Stimulated activated CD8-positive, alpha-beta memory T cell treated with anti-CD3 and anti-CD28 coated beads, Interleukin-15, amount 100 ng/mL, for 1 hour (primary cell): ENCODE data around the gene ZNF793.

ENCODE experiments used
- DNase-seq: peaks from one replicate; pipeline ENCODE4 v3.0.0-alpha.2; 2020; ENCODE audit warnings: low read depth

Gene ZNF793

DNA sequence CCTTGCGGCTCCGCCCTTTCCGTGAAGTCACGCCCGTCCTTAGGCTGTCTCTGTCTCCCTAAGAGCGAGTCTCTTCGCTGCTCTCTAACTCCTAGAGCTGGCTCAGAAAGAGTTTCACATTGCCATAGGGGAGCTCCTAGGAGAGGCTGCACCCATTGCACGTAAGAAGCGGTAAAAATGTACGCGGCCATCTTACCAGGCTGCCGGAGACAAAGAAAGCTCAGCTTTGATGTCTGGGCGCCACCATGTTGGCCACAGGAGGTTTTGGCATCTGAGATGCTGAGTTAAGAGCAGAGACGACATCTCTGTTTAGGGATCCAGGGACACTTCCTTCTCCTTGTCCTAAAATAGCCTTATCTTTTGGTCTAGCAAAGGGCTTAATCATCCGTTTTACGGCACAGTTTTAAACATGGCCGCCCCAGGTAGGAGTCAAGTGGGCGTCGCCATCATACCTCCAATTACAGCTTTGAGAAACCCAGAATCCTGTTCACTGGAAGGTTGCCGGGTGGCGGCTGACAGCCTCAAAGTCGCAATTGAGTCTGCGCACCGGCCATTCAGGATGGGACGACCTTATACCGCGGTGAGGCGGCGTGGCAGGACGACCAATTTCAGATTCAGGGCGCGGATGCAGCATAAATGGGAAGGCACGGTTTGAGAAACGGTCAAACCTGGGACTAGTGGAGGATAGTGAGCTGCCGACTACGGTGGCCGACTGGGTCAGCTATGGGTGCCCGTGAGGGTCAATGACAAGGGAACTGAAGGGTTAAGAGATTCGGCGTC is at the start of gene ZNF793:
Gene ZNF793 (plus strand): TSS at position 553 of the 780 bp plus-strand sequence. CDS start 16,501 bp downstream, outside the sequence.
- DNase-seq: peak; percentile 70

DNA sequence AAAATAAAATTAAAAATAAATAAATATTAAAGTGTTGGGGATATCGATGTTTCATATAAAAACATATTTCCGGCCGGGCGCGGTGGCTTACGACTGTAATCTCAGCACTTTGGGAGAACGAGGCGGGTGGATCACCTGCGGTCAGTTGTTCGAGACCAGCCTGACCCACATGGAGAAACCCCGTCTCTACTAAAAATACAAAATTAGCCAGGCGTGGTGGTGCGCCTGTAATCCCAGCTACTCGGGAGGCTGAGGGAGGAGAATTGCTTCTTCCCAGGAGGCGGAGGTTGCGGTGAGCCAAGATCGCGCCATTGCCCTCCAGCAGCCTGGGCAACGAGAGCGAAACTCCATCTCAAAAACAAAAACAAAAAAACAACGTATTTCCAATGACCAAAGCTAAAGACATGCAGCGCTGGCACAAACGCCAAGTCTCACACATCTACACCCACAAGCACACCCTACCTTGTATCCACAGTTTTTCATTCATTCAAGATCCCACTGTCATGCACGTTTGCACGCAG is 40.4 kb upstream of the ZNF793 start:
- DNase-seq: no peak

DNA sequence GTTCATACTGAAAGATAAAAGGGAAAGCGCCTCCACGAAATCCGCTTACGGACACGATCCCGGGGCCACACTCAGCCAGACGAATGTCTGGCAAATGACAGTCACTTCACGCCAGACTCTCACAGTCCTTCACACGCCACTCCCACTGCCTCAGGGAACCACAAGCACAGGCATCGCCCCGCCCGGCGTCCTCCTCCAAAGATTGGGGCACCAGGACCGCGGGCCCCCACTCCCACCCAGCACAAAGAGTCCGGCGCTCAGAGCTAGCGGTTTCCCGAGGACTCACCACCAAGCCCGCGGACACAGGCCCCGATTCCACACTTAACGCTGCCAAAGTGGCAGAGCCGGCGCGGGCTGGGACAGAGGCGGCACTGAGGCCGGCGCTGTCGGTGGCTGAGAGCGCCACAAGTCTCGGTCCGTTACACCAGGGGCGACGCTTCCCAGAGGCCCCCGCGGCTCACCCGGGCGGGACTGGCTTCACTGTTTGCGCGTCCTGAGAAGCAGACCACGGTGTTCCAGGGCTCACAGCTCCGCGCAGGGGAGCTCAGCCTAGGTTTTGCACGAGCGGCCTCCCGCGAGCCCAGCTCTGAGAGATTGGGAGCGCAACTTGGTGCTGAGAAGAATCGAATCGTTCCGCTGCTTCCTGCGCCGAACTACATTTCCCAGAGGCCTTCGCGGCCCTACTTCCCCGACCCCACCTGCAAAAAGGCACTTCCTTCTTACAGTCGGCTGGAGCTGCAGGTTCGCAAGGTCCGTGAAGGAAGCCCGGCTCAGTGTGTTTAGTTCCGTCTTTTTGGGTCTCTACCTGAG is 39.7 kb upstream of the ZNF793 start, which contains the start of gene ZNF569:
Gene ZNF569 (minus strand): TSS at position 647 of the 810 bp plus-strand sequence. CDS start 22,523 bp downstream, outside the sequence.
- DNase-seq: peak; percentile 79

DNA sequence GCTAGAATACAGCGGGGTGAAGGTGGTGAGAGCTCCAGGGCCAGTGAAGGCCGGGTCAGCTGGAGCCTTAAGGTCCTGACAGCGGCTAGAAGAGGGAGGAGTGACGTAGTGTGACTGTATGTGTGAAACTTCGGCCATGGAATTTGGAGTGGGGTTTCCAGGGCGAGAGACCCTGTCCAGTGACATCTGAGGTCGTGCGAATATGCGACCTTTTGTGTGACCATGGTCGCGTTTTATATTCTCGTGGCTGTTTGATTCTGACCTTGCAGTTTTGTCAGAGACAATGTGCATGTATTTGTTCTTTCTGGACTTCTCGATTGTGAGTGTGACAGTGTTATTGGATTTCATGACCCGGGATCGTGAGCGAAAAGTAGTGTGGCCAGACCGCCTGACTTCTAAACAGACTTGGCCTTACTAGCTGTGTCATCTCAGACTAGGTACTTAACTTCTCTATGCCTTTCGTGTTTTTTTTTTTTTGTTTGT is 39.1 kb upstream of the ZNF793 start:
- no peak for DNase-seq

DNA sequence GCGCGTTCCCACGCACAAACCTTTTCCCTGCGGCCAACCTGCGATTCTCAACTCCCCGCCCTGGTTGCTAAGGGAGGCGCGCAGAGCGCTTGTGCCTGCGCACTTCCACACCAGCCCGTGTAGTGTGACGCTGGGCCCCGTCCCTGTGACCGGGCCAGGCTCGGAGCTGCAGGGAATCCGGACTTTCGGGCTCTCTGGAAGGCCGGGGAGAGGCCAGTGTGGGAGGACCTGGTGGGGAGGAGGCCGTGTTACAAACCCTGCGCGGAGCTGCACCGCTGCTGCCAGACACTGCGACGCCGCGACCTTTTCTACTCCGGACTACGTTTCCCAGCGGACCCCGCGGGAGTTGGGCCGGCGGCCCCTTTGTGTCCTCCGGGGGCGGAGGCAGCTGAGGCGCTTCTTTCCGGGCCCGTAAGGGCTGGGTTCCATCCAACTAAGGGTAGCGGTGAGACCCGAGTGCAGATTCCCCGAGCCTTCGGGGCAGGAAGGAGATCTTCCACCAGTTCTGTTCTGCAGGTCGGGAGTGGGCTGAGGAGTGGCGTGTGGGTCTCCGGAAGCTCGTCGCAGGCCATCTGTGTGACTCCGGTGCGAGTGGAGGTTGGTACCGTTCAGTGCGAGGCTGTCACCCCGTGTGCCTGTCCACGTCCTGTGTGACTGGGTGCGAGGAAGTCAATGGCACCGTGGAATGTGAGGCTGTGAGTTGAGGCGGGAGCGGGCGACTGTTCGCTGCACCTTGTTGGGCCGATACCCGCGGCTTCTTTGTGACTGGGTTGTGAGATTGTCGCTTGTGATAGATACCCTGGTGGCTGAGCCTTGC is 37.6 kb upstream of the ZNF793 start, which contains the start of gene ZNF570:
Gene ZNF570 (plus strand): TSS at position 396 of the 817 bp plus-strand sequence. CDS start 999 bp downstream, outside the sequence.
- DNase-seq: peak; percentile 72

DNA sequence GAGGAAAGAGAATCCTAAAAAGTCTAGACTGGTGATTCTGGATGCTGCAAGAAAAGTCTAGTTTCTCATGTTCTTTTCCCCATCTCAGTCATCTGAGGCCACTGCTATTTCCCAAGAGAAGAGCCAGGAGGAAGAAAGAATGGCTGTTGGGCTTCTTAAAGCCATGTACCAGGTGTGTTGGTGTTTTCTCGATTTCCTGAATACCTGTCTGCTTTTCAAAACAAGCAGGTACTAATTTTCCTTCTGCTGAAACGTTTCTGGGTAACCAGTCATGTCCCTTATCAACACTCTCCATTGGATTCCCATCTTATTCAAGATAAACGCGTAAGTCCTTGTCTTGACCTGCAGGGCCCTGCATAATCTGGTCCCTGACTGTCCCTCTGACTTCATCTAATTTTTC is 36.5 kb upstream of the ZNF793 start:
- DNase-seq: no peak

DNA sequence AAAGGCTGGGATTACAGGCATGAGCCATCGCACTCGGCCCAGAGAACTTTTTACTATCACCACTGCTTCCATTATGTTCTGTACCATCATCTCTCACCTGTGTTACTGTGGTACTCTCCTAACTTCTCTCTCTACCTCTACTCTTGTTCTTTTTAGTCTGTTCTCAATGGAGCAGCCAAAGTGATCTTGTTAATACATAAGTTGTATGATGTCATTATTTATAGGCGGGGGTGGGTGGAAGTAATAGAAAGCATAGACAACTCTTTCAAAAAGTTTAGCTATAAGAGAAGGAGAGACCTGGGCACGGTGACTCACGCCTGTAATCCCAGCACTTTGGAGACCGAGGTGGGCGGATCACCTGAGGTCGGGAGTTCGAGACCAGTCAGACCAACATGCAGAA is 34.6 kb upstream of the ZNF793 start:
- DNase-seq: no peak

DNA sequence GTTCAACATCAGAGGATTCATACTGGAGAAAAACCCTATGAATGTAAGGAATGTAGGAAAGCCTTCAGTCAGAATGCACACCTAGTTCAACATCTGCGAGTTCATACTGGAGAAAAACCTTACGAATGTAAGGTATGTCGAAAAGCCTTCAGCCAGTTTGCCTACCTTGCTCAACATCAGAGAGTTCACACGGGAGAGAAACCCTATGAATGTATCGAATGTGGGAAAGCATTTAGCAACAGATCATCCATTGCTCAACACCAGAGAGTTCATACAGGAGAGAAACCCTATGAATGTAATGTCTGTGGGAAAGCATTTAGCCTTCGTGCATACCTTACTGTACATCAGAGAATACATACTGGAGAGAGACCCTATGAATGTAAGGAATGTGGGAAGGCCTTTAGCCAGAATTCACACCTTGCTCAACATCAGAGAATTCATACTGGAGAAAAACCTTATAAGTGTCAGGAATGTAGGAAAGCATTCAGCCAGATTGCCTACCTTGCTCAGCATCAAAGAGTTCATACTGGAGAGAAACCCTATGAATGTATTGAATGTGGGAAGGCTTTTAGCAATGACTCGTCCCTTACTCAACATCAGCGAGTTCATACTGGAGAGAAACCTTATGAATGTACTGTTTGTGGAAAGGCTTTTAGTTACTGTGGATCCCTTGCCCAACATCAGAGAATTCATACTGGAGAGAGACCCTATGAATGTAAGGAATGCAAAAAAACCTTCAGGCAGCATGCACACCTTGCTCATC is 22.2 kb upstream of the ZNF793 start:
- no peak for DNase-seq

DNA sequence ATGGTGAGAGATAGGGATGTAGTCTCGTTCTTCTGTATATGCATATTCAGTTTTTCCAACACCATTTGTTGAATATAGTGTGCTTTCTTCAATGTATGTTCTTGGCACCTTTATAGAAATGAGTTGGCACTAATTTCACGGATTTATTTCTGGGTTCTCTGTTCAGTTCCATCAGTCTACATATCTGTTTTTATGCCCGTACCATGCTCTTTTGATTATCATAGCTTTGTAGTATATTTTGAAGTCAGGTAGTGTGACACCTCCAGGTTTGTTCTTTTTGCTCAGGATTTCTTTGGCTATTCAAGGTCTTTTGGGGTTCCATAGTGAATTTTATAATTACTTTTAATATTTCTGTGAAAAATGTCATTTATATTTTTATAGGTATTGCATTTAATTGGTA is 14.5 kb upstream of the ZNF793 start:
- DNase-seq: no peak

DNA sequence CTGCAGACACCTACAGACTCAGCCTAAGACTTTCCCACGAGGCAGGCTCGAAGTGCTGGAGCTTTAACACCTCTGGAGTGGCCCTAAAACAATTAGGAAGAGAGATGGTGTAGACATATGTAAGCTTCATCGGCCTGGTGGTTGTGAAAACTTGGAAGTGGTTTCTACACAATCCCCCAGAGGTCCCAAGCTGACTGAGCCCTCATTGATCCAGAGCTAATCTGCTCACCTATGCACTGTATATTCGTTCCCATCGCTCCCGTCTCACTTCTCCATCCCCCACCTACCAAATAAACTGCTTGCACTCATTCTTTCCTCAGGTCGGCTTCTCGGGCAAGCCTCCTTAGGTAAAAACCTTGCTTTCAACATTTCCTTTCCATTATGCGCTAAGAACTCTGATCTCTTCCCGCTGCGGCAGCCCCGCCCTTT is 767 bp upstream of the ZNF793 start:
- DNase-seq: no peak

DNA sequence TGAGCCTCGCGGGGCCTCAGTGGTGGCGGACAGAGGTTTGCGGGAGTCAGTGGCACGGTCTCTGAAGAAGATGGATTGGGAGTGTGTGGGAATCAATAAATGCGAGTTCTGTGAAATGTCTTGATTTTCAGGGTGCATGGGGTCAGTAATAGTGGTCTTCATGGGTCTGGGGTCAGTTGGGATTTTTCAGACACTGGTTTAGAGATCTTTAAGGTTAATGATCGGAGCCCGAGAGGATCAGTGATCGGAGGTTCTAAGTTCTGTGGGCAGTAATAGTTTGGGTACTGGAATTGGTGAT is 377 bp downstream of the ZNF793 start:
- no peak for DNase-seq

DNA sequence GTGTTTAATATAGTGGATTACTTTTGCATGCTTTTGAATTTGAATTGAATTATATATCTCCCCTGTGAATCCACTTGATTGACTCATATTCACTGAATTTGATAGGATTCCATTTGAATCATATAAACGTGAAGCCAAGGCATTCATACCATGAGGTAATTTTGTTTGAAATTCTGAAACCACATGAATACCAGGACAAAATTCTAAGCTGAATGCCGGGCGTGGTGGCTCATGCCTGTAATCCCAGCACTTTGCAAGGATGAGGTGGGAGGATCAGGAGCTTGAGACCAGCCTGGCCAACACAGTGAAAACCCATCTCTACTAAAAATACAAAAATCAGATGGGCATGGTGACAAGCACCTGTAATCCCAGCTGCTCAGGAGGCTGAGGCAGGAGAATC is 4.4 kb downstream of the ZNF793 start:
- DNase-seq: no peak

DNA sequence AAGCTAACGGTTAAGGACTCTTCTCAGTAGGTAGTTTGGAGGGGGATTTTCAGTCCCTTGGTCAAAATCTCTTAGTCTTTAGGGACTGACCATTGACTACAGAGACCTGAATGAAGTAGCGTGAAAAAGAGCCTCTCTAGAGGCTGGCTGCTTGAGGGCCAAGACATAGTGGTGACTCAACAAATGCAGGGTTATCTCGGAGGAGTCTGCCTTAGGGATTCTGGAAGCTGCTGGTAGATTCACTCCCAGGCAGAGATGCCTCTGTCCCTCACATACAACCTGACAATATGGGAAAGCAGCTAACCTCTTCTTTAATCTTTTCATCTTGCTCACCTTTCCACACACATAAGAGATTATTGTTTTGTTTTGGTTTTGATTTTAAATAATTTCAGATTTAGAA is 5.1 kb downstream of the ZNF793 start:
- no peak for DNase-seq

DNA sequence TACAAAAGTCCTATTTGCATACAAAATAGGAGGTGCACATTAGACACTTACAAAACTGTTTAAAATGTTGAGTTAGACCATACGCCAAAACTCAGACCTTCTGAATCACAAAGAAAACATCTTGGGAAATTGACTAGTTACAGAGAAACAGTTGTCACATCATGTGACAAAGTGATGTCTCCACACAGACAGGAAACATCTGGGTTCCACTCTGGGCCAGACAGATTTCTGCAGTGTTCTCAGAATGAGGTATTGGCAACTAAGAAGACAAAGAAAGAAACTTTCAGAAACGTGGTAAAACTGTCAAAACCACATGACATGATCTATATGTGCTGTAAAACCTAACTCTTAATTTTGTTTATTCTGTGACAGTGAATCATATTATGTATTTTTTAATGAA is 6.7 kb downstream of the ZNF793 start:
- DNase-seq: no peak

DNA sequence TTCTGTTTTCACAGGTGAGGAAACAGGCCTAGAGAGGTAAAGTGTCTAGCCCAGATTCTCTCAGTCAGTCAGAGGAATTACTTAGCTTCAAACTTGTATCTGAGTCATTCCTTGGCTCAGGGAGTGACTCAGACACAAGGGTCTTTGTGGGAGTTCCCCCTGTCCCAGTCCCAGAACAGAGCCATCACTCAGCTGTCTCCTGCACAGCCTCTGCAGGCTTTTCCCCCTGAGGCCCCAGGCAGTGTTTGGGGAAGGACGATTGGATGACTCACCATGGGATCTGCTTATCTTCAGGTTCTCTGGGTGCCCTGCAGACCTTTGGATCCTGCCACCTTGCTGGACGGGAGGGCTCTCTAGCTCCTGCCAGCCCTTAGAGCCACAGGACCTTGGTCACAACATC is 13.2 kb downstream of the ZNF793 start:
- no peak for DNase-seq

DNA sequence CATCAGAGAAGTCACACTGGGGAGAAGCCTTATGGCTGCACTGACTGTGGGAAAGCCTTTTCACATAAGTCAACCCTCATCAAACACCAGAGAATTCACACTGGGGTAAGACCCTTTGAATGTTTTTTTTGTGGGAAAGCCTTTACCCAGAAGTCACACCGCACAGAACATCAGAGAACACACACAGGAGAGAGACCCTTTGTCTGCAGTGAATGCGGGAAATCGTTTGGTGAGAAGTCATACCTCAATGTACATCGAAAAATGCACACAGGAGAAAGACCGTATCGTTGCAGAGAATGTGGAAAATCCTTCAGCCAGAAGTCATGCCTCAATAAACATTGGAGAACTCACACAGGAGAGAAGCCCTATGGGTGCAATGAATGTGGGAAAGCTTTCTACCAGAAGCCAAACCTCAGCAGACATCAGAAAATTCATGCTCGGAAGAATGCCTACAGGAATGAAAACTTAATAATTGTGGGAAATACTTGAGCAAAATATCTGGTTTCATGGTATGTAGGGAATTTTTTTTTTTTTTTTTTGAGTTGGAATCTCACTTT is 30.7 kb downstream of the ZNF793 start:
- no peak for DNase-seq

DNA sequence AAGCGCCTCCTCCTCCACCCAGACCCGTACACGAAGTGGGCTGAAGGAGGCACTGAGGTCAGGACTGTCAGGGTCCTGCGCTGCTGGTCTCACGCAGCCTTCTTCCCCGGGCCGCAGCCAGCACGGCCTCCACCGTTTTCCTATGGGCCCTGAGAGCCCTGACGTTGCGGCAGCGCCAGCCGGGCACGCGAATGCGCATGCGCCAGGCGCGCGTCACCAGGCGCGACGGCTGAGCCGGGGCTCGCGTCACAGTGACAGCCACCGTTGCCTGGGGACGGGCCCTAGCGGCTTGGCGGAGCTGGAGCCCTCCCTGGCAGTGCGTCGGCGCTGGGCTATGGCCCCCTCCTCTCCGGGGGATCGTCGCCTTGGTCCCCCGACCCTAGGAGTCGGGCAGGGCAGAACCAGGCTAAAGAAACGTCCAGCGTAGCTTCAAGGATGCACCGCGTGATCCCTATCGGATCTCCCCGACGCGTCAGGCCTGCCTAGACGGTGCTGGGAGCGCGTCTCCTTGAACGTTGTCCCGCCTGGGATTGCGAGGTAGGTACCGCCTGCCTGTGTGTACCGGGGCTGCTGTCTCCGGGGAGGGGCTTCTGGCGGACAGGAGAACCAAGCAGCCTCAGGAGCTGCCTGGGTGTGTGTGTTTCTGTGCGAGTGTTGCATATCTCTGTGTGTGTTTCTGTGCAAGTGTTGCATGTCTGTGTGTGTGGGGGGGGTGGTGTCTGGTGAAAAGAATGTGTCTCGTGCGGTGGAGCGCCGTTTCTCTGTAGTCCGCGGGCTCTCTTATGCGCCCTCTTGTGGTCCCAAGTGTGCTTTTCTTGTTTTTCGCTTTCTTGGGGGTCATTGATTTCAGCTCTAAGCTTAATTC is 44.6 kb downstream of the ZNF793 start:
- DNase-seq: peak; percentile 3

DNA sequence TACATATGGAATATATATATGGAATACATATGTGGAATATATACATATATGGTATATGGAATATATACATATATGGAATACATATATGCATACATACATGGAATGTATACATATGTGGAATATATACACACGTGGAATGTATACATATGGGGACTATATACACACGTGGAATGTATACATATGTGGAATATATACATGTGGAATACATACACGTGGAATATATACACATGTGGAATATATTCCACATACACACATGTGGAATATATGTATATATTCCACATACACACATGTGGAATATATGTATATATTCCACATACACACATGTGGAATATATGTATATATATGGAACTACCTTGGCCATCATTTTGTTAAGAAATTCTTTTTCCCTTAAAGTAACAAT is 56.8 kb downstream of the ZNF793 start:
- DNase-seq: no peak

DNA sequence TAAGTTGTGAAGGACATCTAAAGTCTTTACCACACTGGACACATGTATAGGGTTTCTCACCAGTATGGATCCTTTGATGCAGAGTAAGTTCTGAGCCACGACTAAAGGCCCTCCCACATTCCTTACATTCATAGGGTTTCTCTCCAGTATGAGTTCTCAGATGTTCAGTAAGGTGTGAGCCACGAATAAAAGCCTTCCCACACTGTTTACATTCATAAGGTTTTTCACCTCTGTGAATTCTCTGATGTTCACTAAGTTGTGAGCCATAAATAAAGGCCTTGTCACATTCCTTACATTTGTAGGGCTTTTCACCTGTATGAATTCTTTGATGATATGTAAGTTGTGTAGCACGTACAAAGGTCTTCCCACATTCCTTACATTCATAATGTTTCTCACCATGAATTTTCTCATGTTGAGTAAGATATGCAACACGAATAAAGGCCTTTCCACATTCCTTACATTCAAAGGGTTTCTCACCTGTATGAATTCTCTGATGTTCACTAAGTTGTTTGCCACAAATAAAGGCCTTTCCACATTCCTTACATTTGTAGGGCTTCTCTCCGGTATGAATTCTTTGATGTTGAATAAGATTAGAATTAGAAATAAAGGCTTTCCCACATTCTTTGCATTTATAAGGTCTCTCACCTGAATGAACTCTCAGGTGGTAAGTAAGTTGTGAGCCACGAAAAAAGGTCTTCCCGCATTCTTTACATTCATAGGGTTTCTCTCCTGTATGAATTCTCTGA is 58.1 kb downstream of the ZNF793 start:
- DNase-seq: no peak
